ENCODE measurements around the gene IGLL5.
A peak's percentile ranks its signal among the peaks of the same experiment; 100 is the strongest.

IGLL5 gene

DNA sequence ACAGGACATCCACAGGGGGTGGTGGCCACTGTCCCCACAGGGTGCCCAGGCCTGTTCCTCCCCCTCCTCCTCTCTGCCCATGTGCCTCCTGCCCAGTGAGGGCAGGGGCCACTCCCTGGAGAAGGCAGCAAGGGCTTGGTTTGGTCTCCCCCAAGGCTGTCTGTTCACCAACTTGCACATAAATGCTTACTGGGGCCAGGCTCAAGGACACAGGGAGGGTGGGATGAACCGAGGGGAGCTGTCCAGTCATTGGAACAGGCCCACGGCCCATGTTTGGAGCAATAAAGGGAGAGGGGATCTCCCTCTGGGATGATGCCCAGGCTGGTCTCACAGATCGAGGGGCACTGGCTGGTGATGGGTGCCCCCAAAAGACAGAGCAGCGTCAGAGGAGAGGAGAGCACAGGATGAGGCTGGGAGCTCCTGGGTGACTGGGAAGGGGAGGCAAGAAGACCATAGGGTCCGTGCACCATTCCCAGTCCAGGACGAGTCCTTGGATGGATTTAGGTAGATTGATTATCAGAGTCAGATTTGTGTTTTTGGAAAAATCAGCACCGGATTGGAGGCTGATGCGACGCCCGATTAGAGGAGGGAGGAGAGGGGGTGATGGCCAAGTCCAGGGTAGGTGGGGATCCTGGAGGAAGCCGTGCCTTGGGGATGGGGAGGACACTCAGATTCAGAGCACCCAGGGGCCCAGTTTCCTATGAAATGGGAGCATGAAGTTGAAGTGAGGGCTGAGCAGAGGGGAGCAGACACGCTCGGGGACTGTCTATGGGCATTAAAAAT lies 1.1 kb downstream of the IGLL5 start:
- peak overlapping the region; percentile 62 for H3K4me3 ChIP-seq (ENCODE audit: low read depth, low read length)
- no peak for TF ChIP-seq CTCF (IDR thresholded peaks at IDR 0.05; ENCODE audit: borderline replicate concordance, insufficient read depth, low read depth, low read length)

- peak overlapping the region; percentile 26 for H3K4me3 ChIP-seq (ENCODE audit: low read depth, low read length)
- no peak for TF ChIP-seq CTCF (IDR thresholded peaks at IDR 0.05; ENCODE audit: borderline replicate concordance, insufficient read depth, low read depth, low read length)
These were observed 2.5 kb downstream of the IGLL5 start for GRCh38 chr22:22890085-22890484.

DNA sequence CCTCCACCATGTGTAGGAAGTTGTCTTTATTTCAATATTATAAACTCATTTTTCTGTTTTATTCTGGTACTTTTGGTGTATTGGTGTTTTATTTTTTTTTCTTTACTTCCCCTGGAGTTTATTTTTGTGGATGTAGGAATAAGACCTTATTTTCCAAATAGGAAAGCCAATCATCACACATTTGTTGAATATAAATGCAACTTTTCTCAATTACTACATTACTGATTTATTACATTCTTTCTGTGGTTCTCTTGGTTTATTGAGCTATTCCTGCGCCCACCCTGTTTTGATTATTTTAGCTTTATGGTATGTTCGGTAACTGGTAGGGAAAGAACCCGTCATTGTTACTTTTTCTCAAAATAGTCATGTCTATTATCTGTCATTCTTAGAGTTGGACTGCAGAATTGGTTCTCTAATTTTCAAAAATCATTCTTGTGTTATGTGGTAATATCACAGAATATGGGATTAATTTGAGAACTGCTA lies 3.6 kb downstream of the IGLL5 start:
- no peak for TF ChIP-seq CTCF (IDR thresholded peaks at IDR 0.05; ENCODE audit: borderline replicate concordance, insufficient read depth, low read depth, low read length)
- peak overlapping the region; percentile 6 for H3K4me3 ChIP-seq (ENCODE audit: low read depth, low read length)

GRCh38 chr22:22892096-22893052 lies 4.8 kb downstream of the IGLL5 start:
- no peak for TF ChIP-seq CTCF (IDR thresholded peaks at IDR 0.05; ENCODE audit: borderline replicate concordance, insufficient read depth, low read depth, low read length)
- peak overlapping the region; percentile 39 for H3K4me3 ChIP-seq (ENCODE audit: low read depth, low read length)

DNA sequence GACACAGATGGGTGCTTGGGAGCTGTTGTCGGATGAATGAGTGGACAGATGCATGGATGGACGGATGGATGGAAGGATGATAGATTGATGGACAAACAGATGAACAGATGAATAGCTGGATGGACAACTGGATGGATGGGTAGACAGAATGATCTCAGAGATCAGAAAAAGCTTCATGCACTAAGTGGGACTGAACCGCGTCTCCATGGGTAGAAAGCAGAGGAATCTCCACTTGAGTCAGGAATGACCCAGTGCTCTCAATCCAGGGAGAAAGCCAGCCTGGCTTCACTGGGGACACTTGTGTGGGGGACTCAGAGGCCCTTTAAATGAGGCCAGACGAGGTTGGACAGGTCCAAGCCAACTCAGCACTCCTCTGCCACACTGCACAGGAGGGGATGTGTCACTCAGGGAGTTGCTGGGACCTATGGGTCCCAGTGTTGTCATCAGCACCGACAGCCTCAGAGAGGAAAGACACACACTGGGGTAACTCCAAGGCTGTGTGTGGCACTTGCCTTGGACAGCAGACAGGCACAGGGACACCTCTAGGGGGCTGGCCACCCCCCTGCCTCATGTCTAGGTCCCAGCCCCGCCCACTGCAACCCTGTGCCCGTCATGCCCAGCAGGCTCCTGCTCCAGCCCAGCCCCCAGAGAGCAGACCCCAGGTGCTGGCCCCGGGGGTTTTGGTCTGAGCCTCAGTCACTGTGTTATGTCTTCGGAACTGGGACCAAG lies 5.6 kb downstream of the IGLL5 start:
- peak overlapping the region; percentile 39 for H3K4me3 ChIP-seq (ENCODE audit: low read depth, low read length)
- TF ChIP-seq CTCF (IDR thresholded peaks at IDR 0.05; ENCODE audit: borderline replicate concordance, insufficient read depth, low read depth, low read length): no peak

- H3K4me3 ChIP-seq (ENCODE audit: low read depth, low read length): peak overlapping the region; percentile 39
- TF ChIP-seq CTCF (IDR thresholded peaks at IDR 0.05; ENCODE audit: borderline replicate concordance, insufficient read depth, low read depth, low read length): no peak
These were observed 6.5 kb downstream of the IGLL5 start for GRCh38 chr22:22893891-22894739.

All from GM12875 (cell line).